HEK293 (cell line): ENCODE data around the gene GALNT13.

Source experiments
- CTCF ChIA-PET: fragments of 350-600 bp; formaldehyde crosslinking; extraction: SDS; loops from one replicate; lab custom pipeline; 2021; ENCODE audit warnings: antibody characterized with exemption; lab: Yijun Ruan, JAX
- POLR2A ChIA-PET: fragments of 300-600 bp; formaldehyde crosslinking; extraction: SDS; loops from one replicate; lab custom pipeline; 2020; ENCODE audit warnings: antibody characterized with exemption, inconsistent platforms; lab: Yijun Ruan, JAX
- H3K27ac ChIP-seq: fragments of 200-500 bp; sonication (Bioruptor generic); 2 replicates; pipeline ENCODE4 v1.5.1; 2014; ENCODE audit warnings: low read depth, low read length, control low read depth, inconsistent platforms; ENCODE audit errors: extremely low read depth
- H3K36me3 ChIP-seq, 2 experiments: fragments of 200-500 bp in 1 of 2; sonication (Bioruptor generic) in 1 of 2; 1 replicate in 1 of 2; 2 replicates in 1 of 2; pipeline ENCODE4 v1.5.1; 2014 to 2017; ENCODE audit warnings: inconsistent platforms in 2 of 2, low read length in 2 of 2; ENCODE audit not compliant: control insufficient read depth in 2 of 2, insufficient read depth in 1 of 2
- H3K4me1 ChIP-seq: fragments of 200-500 bp; sonication (Bioruptor generic); 2 replicates; pipeline ENCODE4 v1.5.1; 2014; ENCODE audit warnings: mild to moderate bottlenecking, low read length, inconsistent platforms; ENCODE audit not compliant: control insufficient read depth, insufficient read depth
- H3K4me3 ChIP-seq: 2 replicates; pipeline ENCODE4 v1.5.1; 2011; ENCODE audit warnings: low read depth, mild to moderate bottlenecking, control low read depth, low read length, moderate library complexity
- H3K9me3 ChIP-seq: fragments of 200-500 bp; sonication (Bioruptor generic); 2 replicates; pipeline ENCODE4 v1.5.1; 2014; ENCODE audit warnings: low read depth, low read length, inconsistent platforms; ENCODE audit not compliant: control insufficient read depth, insufficient read depth
- BCL11B ChIP-seq: fragments of 450-650 bp; formaldehyde crosslinking; IDR thresholded peaks from 2 replicates; pipeline ENCODE4 v1.5.1; 2016; ENCODE audit warnings: low read depth, missing biosample characterization, missing genetic modification characterization
- CTCF ChIP-seq: fragments of 450-650 bp; formaldehyde crosslinking; IDR thresholded peaks from 2 replicates; pipeline ENCODE4 v1.5.1; 2016; ENCODE audit warnings: missing biosample characterization, missing genetic modification characterization
- GLIS1 ChIP-seq: fragments of 450-650 bp; formaldehyde crosslinking; IDR thresholded peaks from 2 replicates; pipeline ENCODE4 v1.5.1; 2016; ENCODE audit warnings: missing biosample characterization, missing genetic modification characterization
- HOXA7 ChIP-seq: sonication (generic); formaldehyde crosslinking; IDR thresholded peaks from 2 replicates; pipeline ENCODE4 v1.8.1; 2022; ENCODE audit warnings: missing genetic modification reagents, borderline replicate concordance
- KLF7 ChIP-seq: fragments of 450-650 bp; formaldehyde crosslinking; IDR thresholded peaks from 2 replicates; pipeline ENCODE4 v1.5.1; 2016; ENCODE audit warnings: missing biosample characterization, missing genetic modification characterization, borderline replicate concordance
- SP3 ChIP-seq: fragments of 450-650 bp; formaldehyde crosslinking; IDR thresholded peaks from 2 replicates; pipeline ENCODE4 v1.5.1; 2016; ENCODE audit warnings: missing biosample characterization, missing genetic modification characterization
- TRIM28 ChIP-seq: IDR thresholded peaks from 2 replicates; pipeline ENCODE4 v1.6.1; 2011; ENCODE audit warnings: low read length, control low read depth, borderline replicate concordance
- ZNF10 ChIP-seq: fragments of 450-650 bp; formaldehyde crosslinking; IDR thresholded peaks from 2 replicates; pipeline ENCODE4 v1.5.1; 2017; ENCODE audit warnings: missing biosample characterization, missing genetic modification characterization
- ZNF132 ChIP-seq: fragments of 450-650 bp; formaldehyde crosslinking; IDR thresholded peaks from 2 replicates; pipeline ENCODE4 v1.5.1; 2017; ENCODE audit warnings: missing biosample characterization, missing genetic modification characterization, borderline replicate concordance
- ZNF175 ChIP-seq: fragments of 450-650 bp; formaldehyde crosslinking; IDR thresholded peaks from 2 replicates; pipeline ENCODE4 v1.5.1; 2016; ENCODE audit warnings: missing biosample characterization, missing genetic modification characterization
- ZNF2 ChIP-seq: fragments of 450-650 bp; formaldehyde crosslinking; IDR thresholded peaks from 2 replicates; pipeline ENCODE4 v1.5.1; 2016; ENCODE audit warnings: missing biosample characterization, missing genetic modification characterization
- ZNF488 ChIP-seq: fragments of 450-650 bp; formaldehyde crosslinking; IDR thresholded peaks from 2 replicates; pipeline ENCODE4 v1.5.1; 2016; ENCODE audit warnings: missing biosample characterization, missing genetic modification characterization
- ZNF585B ChIP-seq: fragments of 450-650 bp; formaldehyde crosslinking; IDR thresholded peaks from 2 replicates; pipeline ENCODE4 v1.5.1; 2016; ENCODE audit warnings: missing biosample characterization, missing genetic modification characterization
- ZNF654 ChIP-seq: fragments of 450-650 bp; formaldehyde crosslinking; IDR thresholded peaks from 2 replicates; pipeline ENCODE4 v1.5.1; 2016; ENCODE audit warnings: low read depth, missing biosample characterization, missing genetic modification characterization
- ZNF677 ChIP-seq: fragments of 450-650 bp; IDR thresholded peaks from 2 replicates; pipeline ENCODE4 v1.5.0; 2018; ENCODE audit warnings: missing biosample characterization, mild to moderate bottlenecking, missing genetic modification characterization, moderate library complexity
- ZNF830 ChIP-seq: fragments of 450-650 bp; IDR thresholded peaks from 2 replicates; pipeline ENCODE4 v1.5.0; 2018; ENCODE audit warnings: missing biosample characterization, missing genetic modification characterization, low read depth, mild to moderate bottlenecking, moderate library complexity
- ZNF837 ChIP-seq: fragments of 450-650 bp; formaldehyde crosslinking; IDR thresholded peaks from 2 replicates; pipeline ENCODE4 v1.5.1; 2016; ENCODE audit warnings: missing biosample characterization, missing genetic modification characterization
- ZSCAN16 ChIP-seq: fragments of 450-650 bp; formaldehyde crosslinking; IDR thresholded peaks from 2 replicates; pipeline ENCODE4 v1.5.1; 2016; ENCODE audit warnings: missing biosample characterization, missing genetic modification characterization
- TF ChIP-seq, protein P1 (sequence below): fragments of 450-650 bp; formaldehyde crosslinking; IDR thresholded peaks from 2 replicates; pipeline ENCODE4 v1.5.1; 2016; ENCODE audit warnings: missing biosample characterization, missing genetic modification characterization

GALNT13 gene

GRCh38 chr2:154375579-154375931 lies 503.8 kb downstream of the GALNT13 start:
- H3K9me3 ChIP-seq, result no peaks in the 10 kb centered on the region
- TF ChIP-seq, protein P1, sequence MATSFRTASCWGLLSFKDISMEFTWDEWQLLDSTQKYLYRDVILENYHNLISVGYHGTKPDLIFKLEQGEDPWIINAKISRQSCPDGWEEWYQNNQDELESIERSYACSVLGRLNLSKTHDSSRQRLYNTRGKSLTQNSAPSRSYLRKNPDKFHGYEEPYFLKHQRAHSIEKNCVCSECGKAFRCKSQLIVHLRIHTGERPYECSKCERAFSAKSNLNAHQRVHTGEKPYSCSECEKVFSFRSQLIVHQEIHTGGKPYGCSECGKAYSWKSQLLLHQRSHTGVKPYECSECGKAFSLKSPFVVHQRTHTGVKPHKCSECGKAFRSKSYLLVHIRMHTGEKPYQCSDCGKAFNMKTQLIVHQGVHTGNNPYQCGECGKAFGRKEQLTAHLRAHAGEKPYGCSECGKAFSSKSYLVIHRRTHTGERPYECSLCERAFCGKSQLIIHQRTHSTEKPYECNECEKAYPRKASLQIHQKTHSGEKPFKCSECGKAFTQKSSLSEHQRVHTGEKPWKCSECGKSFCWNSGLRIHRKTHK (tag by site-specific recombination), result no peak
- no peak for TF ChIP-seq GLIS1 (tag by site-specific recombination)
- TF ChIP-seq CTCF (tag by site-specific recombination), result 0 out of 2 replicates have a peak, but pooled peaks have one; percentile 8
- TF ChIP-seq ZNF654 (tag by site-specific recombination), result peak; percentile 68
- no peak overlapping the region; the same call in 1 of the 2 replicates for H3K4me3 ChIP-seq
- H3K4me1 ChIP-seq, result no peaks in the 10 kb centered on the region
- H3K36me3 ChIP-seq, result no peaks in the 10 kb centered on the region
- ChIA-PET POLR2A (no interaction called here), CTCF (interaction anchor here (0.5 to 1.7 kb wide), 12 partner anchors 9 to 1633 kb away, joined by 3 to 6 read pairs (median 3); no protein-coding TSS in a partner anchor)
- no peak overlapping the region for H3K27ac ChIP-seq

DNA sequence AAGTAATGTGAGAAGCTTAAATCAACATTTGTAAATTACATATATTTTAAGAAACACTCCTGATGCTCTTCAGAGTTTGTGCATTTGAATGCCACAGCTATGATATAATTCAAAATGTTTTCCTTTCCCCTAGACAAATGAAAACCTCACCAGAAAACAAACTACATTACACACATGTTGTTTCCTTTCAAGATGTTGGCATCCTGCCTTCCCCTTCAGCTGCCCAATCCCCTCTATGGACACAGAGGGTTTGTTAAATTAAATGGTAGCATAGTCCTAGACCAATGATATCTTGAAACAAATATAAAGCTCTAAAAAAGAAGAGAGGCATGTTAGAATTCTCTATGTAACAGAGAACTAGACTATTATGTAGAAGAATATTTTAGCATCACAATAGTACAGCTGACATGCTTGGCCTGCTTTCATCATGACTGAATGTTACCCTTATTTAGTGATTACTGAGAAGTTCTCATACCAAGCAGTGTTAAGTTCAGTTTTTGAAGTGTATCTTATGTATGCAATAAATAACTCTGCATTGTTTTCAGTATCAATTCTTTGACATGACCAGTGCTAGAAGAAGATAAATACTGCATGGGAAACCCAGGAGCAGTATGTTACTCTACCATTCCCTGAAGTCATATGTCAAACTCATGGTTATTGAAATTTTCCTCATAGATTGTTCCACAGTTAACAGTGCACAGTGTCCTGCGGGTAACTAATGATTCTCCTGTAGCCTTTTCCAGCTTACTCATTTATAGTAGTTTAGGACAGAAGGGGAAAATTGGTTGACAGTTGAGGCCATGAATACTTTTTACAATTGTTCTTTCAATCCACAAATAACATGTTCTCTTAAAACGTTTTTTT lies 510.4 kb downstream of the GALNT13 start:
- Histone ChIP-seq H3K36me3 (no peaks in the 10 kb centered on the region), H3K4me1 (no peaks in the 10 kb centered on the region), H3K27ac (no peak overlapping the region), H3K9me3 (no peaks in the 10 kb centered on the region), H3K4me3 (no peak overlapping the region)
- TF ChIP-seq ZNF837 (no peak), ZNF585B (tag by site-specific recombination) (no peak), ZNF132 (tag by site-specific recombination) (no peak), ZNF677 (tag by site-specific recombination) (no peak), ZNF488 (no peak), TRIM28 (no peak), SP3 (tag by site-specific recombination) (no peak), HOXA7 (no peak)
- CTCF ChIA-PET, result interaction anchor here (0.6 kb wide), 2 partner anchors 243 to 1521 kb away, joined by 3 read pairs; no protein-coding TSS in a partner anchor
- POLR2A ChIA-PET, result no interaction called here

- Histone ChIP-seq H3K27ac (no peak overlapping the region), H3K9me3 (no peaks in the 10 kb centered on the region), H3K4me3 (no peak overlapping the region), H3K36me3 (no peaks in the 10 kb centered on the region)
- CTCF ChIA-PET, result no interaction called here
- TF ChIP-seq ZNF10 (tag by site-specific recombination) (no peak), ZNF175 (tag by site-specific recombination) (no peak), ZNF830 (tag by site-specific recombination) (no peak), ZNF837 (no peak), BCL11B (tag by site-specific recombination) (no peak), ZSCAN16 (tag by site-specific recombination) (no peak), ZNF2 (tag by site-specific recombination) (no peak), KLF7 (tag by site-specific recombination) (no peak)
- TF ChIP-seq, all 188 proteins: peak for 0
- no peaks in the 10 kb centered on the region for H3K4me1 ChIP-seq
- POLR2A ChIA-PET, result no interaction called here
Observed at GRCh38 chr2:154386186-154386585, 514.5 kb downstream of the GALNT13 start.
